ENCODE measurements around the gene FXYD1. TPM values are rescaled to one million over a fixed set of nuclear protein-coding genes. Genes with fewer than 3 reads are reported as not detected.

Gene FXYD1
- total RNA-seq, 1 donor from 2014 or later: 7.8 TPM

DNA sequence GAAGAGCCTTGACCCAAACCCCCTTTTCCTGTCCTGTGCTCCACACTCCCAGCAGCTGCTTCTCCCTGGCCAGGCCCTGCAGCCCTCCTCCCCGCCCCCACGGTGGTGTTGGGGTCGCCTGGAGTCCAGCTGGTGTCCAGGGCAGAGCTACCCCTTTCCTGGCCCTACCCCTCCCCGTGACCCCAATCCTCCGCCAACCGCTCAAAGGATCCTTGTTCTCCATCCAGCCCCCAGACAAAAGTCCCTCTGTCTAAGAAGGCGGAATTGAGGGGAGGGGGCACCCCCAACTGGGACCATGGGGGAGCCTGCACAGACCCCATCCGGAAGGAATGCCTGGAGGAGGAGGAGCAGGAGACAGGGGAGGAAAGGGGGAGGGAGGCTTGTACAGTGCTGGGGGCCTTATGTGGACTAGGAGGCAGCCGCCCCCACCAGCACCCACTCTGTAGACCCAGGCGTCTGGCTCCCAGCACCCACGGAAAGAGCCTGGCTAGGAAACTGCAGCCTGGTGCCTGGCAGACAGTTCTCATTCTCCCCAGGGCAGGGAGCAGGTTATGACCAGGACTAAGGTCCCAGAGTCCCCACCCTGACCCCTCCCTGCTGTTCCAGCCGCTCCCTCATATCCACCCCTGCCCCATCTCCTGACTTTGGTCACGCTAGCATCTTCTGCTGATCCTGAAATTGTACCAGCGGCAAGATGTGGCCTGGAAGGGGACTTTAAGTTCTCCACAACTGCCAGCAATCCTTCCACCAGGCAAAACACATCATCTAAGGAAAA lies 23.3 kb upstream of the FXYD1 start, which contains the start of gene FXYD3:
TSS of gene FXYD3 (plus strand) at position 647 of the 775 bp plus-strand sequence. CDS start 3,554 bp downstream, outside the sequence.
- no peak for DNase-seq (ENCODE audit: low spot score)
- peaks cover 11% of the 10 kb centered on the region for H3K4me1 Mint-ChIP-seq (ENCODE audit: low read depth)

GRCh38 chr19:35116072-35116801 lies 22.4 kb upstream of the FXYD1 start:
- TF ChIP-seq, protein P1, sequence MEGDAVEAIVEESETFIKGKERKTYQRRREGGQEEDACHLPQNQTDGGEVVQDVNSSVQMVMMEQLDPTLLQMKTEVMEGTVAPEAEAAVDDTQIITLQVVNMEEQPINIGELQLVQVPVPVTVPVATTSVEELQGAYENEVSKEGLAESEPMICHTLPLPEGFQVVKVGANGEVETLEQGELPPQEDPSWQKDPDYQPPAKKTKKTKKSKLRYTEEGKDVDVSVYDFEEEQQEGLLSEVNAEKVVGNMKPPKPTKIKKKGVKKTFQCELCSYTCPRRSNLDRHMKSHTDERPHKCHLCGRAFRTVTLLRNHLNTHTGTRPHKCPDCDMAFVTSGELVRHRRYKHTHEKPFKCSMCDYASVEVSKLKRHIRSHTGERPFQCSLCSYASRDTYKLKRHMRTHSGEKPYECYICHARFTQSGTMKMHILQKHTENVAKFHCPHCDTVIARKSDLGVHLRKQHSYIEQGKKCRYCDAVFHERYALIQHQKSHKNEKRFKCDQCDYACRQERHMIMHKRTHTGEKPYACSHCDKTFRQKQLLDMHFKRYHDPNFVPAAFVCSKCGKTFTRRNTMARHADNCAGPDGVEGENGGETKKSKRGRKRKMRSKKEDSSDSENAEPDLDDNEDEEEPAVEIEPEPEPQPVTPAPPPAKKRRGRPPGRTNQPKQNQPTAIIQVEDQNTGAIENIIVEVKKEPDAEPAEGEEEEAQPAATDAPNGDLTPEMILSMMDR (IDR thresholded peaks at IDR 0.05): no peak
- Mint-ChIP-seq H3K4me1 (ENCODE audit: low read depth) (peaks cover 14% of the 10 kb centered on the region), H3K36me3 (ENCODE audit: low read depth) (no peaks in the 10 kb centered on the region), H3K27me3 (ENCODE audit: low read depth) (peaks cover 18% of the 10 kb centered on the region), H3K4me3 (ENCODE audit: unreplicated experiment) (no peak overlapping the region), H3K27ac (ENCODE audit: unreplicated experiment) (no peak overlapping the region), H3K9me3 (ENCODE audit: low read depth) (no peaks in the 10 kb centered on the region)
- no peak for DNase-seq (ENCODE audit: low spot score)

More for the DNA sequence above, 23.3 kb upstream of the FXYD1 start, which contains the start of gene FXYD3:
- H3K36me3 Mint-ChIP-seq (ENCODE audit: low read depth): no peaks in the 10 kb centered on the region
- H3K4me3 Mint-ChIP-seq (ENCODE audit: unreplicated experiment): peak within 1 kb of the TSS; percentile 57
- H3K9me3 Mint-ChIP-seq (ENCODE audit: low read depth): no peaks in the 10 kb centered on the region
- TF ChIP-seq, protein P1 (IDR thresholded peaks at IDR 0.05): no peak
- peaks cover 18% of the 10 kb centered on the region for H3K27me3 Mint-ChIP-seq (ENCODE audit: low read depth)
- no peak within 1 kb of the TSS for H3K27ac Mint-ChIP-seq (ENCODE audit: unreplicated experiment)

DNA sequence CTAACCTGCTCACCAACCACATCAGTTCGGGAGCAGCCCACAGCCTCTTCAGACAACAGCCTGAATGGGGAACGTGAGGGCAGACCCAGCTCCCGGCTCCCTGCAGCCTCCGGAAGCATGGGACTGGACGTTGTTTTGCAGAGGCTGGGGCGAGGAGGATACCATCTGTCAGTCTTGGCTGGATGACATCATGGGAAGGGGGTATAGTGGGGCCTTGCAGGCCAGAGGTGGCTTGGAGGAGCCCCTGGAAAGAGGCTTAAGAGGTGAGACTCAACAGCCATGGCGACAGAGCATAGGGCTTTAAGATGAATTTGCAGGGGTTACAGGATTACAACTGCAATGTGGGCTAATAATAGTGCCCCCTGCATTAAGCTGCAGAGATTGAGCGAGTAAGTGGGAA lies 21.5 kb upstream of the FXYD1 start:
- Mint-ChIP-seq H3K27me3 (ENCODE audit: low read depth) (peaks cover 16% of the 10 kb centered on the region), H3K9me3 (ENCODE audit: low read depth) (no peaks in the 10 kb centered on the region), H3K27ac (ENCODE audit: unreplicated experiment) (no peak overlapping the region)

GRCh38 chr19:35117799-35118198 lies 20.8 kb upstream of the FXYD1 start:
- peaks cover 14% of the 10 kb centered on the region for H3K4me1 Mint-ChIP-seq (ENCODE audit: low read depth)
- no peak overlapping the region for H3K4me3 Mint-ChIP-seq (ENCODE audit: unreplicated experiment)
- no peak overlapping the region for H3K27ac Mint-ChIP-seq (ENCODE audit: unreplicated experiment)
- no peak for DNase-seq (ENCODE audit: low spot score)
- H3K36me3 Mint-ChIP-seq (ENCODE audit: low read depth): no peaks in the 10 kb centered on the region
- TF ChIP-seq, protein P1 (IDR thresholded peaks at IDR 0.05): no peak
- H3K9me3 Mint-ChIP-seq (ENCODE audit: low read depth): no peaks in the 10 kb centered on the region
- H3K27me3 Mint-ChIP-seq (ENCODE audit: low read depth): peaks cover 19% of the 10 kb centered on the region

More for the DNA sequence above, 21.5 kb upstream of the FXYD1 start:
- H3K36me3 Mint-ChIP-seq (ENCODE audit: low read depth): no peaks in the 10 kb centered on the region
- no peak for DNase-seq (ENCODE audit: low spot score)
- no peak overlapping the region for H3K4me3 Mint-ChIP-seq (ENCODE audit: unreplicated experiment)
- peaks cover 14% of the 10 kb centered on the region for H3K4me1 Mint-ChIP-seq (ENCODE audit: low read depth)
- TF ChIP-seq, protein P1 (IDR thresholded peaks at IDR 0.05): no peak

GRCh38 chr19:35118268-35119020 lies 20.2 kb upstream of the FXYD1 start:
- DNase-seq (ENCODE audit: low spot score): no peak
- Mint-ChIP-seq H3K4me1 (ENCODE audit: low read depth) (peaks cover 15% of the 10 kb centered on the region), H3K9me3 (ENCODE audit: low read depth) (no peaks in the 10 kb centered on the region), H3K27me3 (ENCODE audit: low read depth) (peaks cover 19% of the 10 kb centered on the region), H3K36me3 (ENCODE audit: low read depth) (no peaks in the 10 kb centered on the region), H3K4me3 (ENCODE audit: unreplicated experiment) (no peak overlapping the region), H3K27ac (ENCODE audit: unreplicated experiment) (no peak overlapping the region)
- TF ChIP-seq, protein P1 (IDR thresholded peaks at IDR 0.05): no peak

Data from chondrocyte (in vitro differentiated cells).